NCI-H345 (cell line): ENCODE results near the gene RAD51B.

Experiments used
- DNase-seq: peaks from one replicate; lab custom pipeline; 2025; lab: John Stamatoyannopoulos, UW

RAD51B gene

DNA sequence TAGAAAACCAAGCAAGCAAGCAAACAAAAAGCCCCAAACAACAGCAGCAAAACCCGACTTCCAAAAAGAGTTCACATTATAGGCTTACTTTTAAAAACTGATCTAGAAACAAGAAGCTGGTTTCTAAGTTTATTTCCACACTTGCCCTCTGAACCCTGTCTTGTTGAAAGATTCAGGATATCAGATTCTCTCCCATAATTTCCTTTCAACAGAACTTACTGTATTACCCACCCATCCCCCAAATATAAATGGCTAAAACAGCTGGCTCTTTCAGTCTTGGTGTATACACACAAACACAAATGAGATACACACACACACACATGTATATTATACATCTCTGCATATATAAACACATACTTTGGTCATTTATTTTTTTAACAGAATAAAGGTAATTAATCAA lies 512.4 kb downstream of the RAD51B start:
- DNase-seq = no peak

DNA sequence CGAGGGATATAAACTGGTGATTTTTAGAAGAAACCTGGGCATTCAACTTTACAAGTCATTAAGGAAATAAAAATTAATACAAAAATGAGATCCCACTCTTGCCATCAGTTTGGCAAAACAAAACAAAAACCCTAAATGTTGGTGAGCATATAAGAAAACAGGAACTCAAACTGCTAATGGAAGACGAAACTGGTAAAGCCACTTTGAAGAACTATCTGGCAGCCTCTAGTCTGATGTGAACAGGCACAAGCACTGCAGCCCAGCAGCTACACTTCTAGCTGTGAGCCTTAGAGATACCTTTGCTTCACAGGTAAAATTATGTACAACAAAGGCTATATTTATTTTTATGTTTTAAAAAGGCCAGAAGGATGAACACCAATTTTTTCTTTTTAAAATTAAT lies 513.7 kb downstream of the RAD51B start:
- DNase-seq = no peak

GRCh38 chr14:68335312-68335711 lies 515.7 kb downstream of the RAD51B start:
- no peak for DNase-seq

DNA sequence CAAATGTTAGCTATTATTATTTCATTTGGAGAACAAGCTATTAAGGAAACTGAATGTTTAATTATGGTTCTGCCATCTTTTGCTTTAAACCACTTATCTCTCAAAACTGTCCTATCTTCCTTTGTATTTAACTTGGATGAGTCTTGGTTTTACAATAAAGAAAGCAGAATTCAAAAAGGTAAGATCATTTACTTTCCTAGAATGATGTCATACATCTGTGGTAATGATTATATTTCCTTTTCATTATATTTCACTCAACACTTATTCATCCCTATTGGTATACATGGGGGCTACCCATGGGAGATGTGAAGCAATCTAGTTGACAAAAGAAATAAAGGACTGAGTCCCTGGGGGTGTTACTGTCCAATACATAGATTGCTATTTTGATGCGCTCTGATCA lies 516.6 kb downstream of the RAD51B start:
- DNase-seq = no peak

- no peak for DNase-seq
Observed at GRCh38 chr14:68337279-68337678, 517.7 kb downstream of the RAD51B start.

- no peak for DNase-seq
Observed at GRCh38 chr14:68340262-68340661, 520.7 kb downstream of the RAD51B start.

GRCh38 chr14:68341411-68342212 lies 522.0 kb downstream of the RAD51B start:
- DNase-seq = no peak

- DNase-seq = no peak
Observed at GRCh38 chr14:68342216-68342763, 522.7 kb downstream of the RAD51B start.

GRCh38 chr14:68343534-68344118 lies 524.0 kb downstream of the RAD51B start:
- DNase-seq = no peak

GRCh38 chr14:68345738-68346137 lies 526.2 kb downstream of the RAD51B start:
- DNase-seq = no peak

DNA sequence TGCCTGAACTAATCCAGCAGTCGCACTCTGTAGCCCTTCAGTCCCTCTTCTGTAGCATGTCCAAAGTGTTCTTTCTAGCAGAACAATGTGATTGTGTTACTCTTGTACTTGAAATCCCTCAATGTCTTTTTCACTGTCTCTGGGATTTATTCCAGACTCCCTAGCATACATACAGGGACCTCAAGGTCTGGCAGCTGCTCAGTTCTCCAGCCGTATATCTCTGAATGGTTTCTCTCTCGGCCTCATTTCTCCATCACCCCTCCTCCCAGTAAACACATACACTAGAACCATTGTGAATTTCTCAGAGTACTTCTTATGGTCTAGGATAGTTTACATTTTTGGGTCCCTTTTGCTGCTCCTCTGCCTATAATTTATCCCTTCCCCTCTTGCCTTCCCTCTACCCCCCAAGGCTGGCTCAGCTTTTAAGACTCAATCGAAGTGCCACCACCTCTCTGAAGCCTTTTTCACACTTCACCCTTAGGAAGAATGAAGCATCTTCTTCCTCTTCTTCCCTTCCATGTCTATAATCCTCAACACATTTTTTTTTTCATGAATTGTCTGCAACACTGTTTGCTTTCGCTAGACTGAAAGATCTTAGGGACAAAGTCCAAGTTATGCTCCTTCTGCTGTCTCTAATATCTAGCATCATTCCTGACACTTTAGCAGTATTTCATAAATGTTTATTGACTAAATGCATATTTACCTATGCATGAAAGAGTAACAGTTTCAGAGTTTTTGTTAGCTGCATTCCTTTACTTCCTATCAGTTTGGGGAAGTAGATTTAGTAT lies 527.2 kb downstream of the RAD51B start:
- DNase-seq = no peak

DNA sequence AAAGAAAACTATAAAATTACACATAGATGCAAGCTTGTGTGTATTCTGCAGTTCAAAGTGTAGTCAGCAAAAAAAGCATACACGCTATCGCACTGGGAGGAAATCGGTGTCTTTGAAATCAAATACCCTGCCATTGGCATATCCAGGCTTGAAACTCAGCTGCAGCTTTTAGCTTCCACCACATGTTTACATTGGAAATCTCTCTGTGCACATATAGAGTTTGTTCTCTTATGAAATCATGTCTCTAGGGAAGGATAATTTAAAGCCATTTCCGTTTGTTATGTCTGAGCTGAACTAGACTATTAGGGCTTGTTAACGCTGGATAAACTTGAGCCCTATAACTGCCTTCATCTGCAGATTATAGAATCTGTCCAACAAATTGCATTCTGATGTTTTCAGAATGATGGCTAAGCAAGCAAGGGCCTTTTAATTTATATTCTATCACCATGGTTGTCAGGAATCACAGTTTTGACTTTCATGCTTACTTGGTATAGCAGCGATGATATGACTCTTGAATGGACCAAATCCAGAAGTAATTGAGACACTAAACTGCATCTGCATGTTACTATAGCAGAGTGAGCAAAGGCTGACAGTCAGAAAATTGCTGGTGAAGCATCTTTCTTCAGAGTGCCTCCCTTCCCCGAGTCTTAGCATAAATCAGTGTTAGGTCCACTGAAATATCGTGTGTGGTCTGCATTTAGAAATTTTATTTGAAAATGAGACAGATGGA lies 530.5 kb downstream of the RAD51B start:
- no peak for DNase-seq

- DNase-seq = no peak
Observed at GRCh38 chr14:68355415-68355814, 535.8 kb downstream of the RAD51B start.

DNA sequence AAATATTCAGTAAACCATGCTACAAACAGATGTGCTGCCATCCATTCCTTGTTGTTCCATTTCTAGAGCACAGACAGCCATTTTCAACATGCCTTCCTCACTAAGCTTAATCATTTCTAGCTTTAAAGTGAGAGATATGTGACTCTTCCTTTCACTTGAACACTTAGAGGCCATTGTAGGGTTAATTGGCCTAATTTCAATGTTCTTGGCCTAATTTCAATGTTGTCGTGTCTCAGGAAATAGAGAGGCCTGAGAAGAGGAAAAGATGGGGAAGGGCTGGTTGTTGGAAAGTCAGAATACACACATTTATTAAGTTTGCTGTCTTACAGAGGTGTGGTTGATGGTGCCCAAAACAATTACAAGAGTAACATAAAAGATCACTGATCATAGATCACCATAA lies 538.2 kb downstream of the RAD51B start:
- DNase-seq = no peak

DNA sequence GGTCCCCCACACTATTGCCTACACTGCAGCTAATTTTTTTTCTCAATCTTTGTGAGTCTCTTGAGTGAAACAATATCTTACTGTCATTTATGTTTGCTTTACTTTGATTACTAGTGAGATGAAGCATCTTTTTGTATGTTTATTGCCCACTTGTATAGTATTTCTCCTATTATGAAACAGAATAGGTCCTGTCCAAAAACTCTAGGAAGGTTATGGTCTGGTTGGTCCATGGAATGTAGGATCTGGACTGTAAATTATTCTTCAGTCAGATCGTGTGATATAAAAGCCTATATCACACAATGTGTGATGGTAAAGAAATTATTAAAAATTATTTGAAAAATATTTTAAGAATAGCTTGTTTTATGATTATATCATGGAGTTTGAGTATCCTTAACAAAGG lies 538.9 kb downstream of the RAD51B start:
- no peak for DNase-seq

- no peak for DNase-seq
Observed at GRCh38 chr14:68359022-68359836, 539.6 kb downstream of the RAD51B start.

DNA sequence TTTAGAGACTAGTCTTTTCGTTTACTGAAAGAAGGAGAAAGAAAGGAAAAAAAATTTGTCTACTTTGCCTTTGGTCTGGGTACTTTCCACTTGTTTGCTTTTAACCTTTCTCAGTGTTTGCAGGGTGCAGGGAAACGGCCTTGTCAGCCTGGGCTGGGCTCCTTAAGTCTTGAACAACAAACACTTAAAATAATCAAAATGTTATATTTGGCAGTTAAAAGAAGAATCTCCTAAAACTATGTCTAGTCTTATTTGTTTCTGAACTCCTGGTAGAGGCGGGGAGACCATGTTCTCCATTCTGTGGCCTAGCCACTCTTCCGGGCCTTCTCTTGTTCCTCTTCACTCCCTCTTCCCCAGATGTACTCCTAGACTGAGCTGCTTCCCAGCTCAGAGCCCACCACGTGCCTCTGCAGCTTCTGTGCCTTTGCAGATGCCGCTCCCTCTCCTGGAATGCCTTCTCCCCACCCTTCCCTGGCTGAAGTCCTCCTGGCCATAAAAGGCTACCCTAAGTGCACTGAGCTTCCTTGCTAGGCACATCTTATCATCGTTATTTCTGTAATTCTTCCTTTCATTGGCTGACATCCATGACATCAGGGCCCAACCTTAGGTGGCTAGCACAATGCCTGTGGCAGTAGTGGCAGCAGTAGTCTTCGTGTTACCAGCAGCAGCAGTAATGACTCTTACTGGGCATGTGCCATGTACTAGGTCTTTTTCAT lies 540.4 kb downstream of the RAD51B start:
- DNase-seq = no peak

DNA sequence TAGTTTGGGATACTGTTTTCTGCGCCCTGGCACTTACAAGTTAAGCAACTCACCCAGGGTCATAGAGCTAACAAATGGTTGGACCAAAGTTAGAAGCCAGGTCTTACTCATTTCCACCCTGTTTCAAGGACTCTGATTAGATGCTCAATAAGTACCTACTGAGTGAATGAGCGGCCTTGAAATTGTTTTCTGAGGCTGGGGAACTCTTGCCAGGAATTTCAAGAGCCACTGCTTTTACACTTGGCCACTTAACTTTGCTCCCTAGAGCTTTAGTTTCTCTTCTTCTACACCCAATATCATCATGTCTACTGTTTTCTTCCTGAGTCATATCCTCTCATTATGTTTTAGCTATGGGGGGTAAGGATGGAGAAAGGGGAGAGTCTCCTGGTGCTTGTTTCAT lies 541.7 kb downstream of the RAD51B start:
- DNase-seq = no peak

DNA sequence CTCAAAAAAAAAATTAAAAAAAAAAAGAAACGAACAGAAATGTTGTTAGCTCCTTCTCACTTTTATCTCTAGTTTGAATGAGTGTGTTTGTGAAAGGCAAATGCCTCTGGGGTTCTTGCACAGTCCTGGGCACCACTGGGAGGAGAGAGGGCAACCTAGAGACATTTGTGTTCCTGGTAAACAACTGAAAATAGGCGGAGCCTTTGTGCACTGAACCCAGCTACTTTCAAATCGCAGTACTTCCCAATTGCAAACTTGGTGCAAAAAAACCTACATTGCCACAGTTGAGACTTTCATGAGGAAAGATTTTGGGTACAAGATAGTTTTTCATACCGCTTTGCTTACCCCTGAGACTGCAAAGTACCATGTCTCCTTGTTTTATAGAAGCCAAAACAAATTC lies 543.3 kb downstream of the RAD51B start:
- DNase-seq = no peak

DNA sequence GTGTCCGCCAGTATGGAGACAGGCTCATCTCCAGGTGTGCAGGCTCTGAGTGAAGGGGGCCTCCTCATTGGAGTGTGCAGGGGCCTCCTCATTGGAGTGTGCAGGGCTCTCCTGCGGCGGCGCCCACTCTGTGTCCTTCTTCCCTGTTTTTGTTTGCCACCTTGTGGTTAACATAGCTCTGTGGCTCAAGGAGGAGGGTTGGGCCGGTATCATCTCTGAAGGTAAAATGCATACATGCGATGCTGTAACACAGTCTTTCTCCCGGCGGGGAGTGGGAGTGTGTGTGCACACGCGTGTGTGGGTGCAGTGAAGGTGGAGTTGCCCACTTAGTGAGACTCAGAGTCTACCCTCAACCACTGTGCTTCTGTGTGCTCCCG lies 543.9 kb downstream of the RAD51B start:
- no peak for DNase-seq
